Measurements from ENCODE around the gene MGAT3.
A peak's percentile ranks its signal among the peaks of the same experiment; 100 is the strongest.

DNA sequence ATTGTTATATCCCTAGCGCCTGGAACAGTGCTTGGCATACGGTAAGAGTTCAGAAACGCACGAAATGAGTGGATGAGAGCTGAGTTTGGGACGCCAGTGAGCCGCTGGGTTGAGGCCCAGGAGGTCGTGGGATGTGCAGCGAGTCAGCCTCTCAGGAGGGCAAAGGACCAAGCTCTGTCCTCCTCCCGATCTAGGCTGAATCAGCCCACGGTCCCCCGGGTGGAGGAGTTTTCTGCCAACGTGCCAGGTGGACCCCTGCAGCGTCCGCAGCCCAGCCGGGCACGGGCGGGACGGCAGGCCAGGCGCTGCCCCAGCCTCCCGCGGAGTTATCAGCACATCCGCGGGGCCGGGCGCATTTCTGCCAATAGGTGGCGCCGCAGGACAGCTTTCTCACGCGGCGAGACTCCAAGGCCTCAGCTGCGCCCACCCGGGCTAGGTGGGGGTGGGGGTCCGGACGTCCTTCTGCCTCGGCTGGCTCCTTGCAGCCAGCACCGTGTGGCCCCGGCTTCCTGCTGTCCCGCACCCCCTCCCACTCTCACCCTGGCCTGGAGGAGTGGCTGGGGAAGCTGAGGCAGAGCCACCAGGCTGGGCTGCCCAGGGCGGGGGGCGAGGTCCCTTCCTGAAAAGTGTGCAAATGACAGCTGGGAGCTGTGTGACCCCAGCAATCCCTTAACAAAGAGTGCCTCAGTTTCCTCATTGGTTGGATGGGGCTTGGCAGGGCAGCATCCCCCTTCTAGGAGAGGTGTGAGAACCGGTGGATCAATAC lies 78.0 kb downstream of the MGAT3 start:
- TF ChIP-seq, protein P1, sequence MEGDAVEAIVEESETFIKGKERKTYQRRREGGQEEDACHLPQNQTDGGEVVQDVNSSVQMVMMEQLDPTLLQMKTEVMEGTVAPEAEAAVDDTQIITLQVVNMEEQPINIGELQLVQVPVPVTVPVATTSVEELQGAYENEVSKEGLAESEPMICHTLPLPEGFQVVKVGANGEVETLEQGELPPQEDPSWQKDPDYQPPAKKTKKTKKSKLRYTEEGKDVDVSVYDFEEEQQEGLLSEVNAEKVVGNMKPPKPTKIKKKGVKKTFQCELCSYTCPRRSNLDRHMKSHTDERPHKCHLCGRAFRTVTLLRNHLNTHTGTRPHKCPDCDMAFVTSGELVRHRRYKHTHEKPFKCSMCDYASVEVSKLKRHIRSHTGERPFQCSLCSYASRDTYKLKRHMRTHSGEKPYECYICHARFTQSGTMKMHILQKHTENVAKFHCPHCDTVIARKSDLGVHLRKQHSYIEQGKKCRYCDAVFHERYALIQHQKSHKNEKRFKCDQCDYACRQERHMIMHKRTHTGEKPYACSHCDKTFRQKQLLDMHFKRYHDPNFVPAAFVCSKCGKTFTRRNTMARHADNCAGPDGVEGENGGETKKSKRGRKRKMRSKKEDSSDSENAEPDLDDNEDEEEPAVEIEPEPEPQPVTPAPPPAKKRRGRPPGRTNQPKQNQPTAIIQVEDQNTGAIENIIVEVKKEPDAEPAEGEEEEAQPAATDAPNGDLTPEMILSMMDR (IDR thresholded peaks at IDR 0.05; ENCODE audit: poor library complexity), result peak; percentile 98
- TF ChIP-seq EZH2 (IDR thresholded peaks at IDR 0.05; ENCODE audit: borderline replicate concordance) (no peak), EZH2phosphoT487 (IDR thresholded peaks at IDR 0.05; ENCODE audit: low read depth, severe bottlenecking, unreplicated experiment) (no peak)
